ENCODE data around the gene RHO. TPM values are rescaled to one million over a fixed set of nuclear protein-coding genes. Genes with fewer than 3 reads are reported as not detected.

The RHO gene
- total RNA-seq, 2 experiments from 2014 or later: not detected

GRCh38 chr3:129519449-129519848 lies 9.0 kb upstream of the RHO start:
- CTCF ChIA-PET: no interaction called here
- Mint-ChIP-seq H3K4me3 (no peak overlapping the region), H3K36me3 (no peaks in the 10 kb centered on the region), H3K9me3 (ENCODE audit: low read depth) (no peaks in the 10 kb centered on the region), H3K27ac (no peak overlapping the region), H3K27me3 (no peaks in the 10 kb centered on the region), H3K4me1 (no peaks in the 10 kb centered on the region)
- DNase-seq (no peak), ATAC-seq (no peak)

GRCh38 chr3:129519896-129520715 lies 8.3 kb upstream of the RHO start:
- no peaks in the 10 kb centered on the region for H3K27me3 Mint-ChIP-seq
- no peak overlapping the region for H3K4me3 Mint-ChIP-seq
- H3K4me1 Mint-ChIP-seq: no peaks in the 10 kb centered on the region

GRCh38 chr3:129520960-129521359 lies 7.5 kb upstream of the RHO start:
- H3K27me3 Mint-ChIP-seq: no peaks in the 10 kb centered on the region
- DNase-seq (no peak), ATAC-seq (no peak)
- CTCF ChIA-PET: no interaction called here
- H3K9me3 Mint-ChIP-seq (ENCODE audit: low read depth): no peaks in the 10 kb centered on the region
- H3K27ac Mint-ChIP-seq: no peak overlapping the region
- H3K36me3 Mint-ChIP-seq: no peaks in the 10 kb centered on the region
- H3K4me3 Mint-ChIP-seq: no peak overlapping the region
- no peaks in the 10 kb centered on the region for H3K4me1 Mint-ChIP-seq

More at GRCh38 chr3:129519896-129520715, 8.3 kb upstream of the RHO start:
- CTCF ChIA-PET: no interaction called here
- Mint-ChIP-seq H3K9me3 (ENCODE audit: low read depth) (no peaks in the 10 kb centered on the region), H3K36me3 (no peaks in the 10 kb centered on the region), H3K27ac (no peak overlapping the region)
- ATAC-seq (no peak), DNase-seq (no peak)

- no peak for ATAC-seq
- Mint-ChIP-seq H3K27ac (no peak overlapping the region), H3K27me3 (no peaks in the 10 kb centered on the region), H3K4me1 (no peaks in the 10 kb centered on the region), H3K9me3 (ENCODE audit: low read depth) (no peaks in the 10 kb centered on the region), H3K4me3 (no peak overlapping the region), H3K36me3 (no peaks in the 10 kb centered on the region)
- CTCF ChIA-PET: no interaction called here
- no peak for DNase-seq
Observed at GRCh38 chr3:129521611-129522010, 6.8 kb upstream of the RHO start.

DNA sequence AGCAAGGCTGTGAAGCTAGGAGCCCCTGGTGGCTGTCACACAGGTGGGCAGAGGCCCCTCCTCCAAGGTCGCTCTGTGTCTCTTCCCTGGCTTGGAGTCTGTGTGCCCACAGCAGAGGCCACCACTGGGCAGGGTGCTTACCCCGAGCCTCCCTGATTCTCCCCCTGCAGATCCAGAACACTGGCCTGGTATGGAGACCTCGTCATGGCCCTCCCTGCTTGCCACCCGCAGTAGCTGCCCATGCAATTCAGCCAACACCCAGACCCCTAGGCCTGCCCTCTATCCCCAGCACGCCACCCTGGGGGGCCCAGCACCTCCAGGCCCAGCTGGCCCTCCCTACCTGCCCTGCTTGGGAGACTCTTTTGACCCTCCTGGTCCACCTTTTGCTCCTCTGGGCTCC lies 5.5 kb upstream of the RHO start:
- no peak for DNase-seq
- H3K4me1 Mint-ChIP-seq: no peaks in the 10 kb centered on the region
- H3K9me3 Mint-ChIP-seq (ENCODE audit: low read depth): no peaks in the 10 kb centered on the region
- H3K27me3 Mint-ChIP-seq: no peaks in the 10 kb centered on the region
- H3K27ac Mint-ChIP-seq: no peak overlapping the region
- CTCF ChIA-PET: interaction anchor here (1.3 kb wide), 1 partner anchor 54 kb away, joined by 4 read pairs; no protein-coding TSS in a partner anchor
- no peak overlapping the region for H3K4me3 Mint-ChIP-seq
- H3K36me3 Mint-ChIP-seq: no peaks in the 10 kb centered on the region
- ATAC-seq: no peak

DNA sequence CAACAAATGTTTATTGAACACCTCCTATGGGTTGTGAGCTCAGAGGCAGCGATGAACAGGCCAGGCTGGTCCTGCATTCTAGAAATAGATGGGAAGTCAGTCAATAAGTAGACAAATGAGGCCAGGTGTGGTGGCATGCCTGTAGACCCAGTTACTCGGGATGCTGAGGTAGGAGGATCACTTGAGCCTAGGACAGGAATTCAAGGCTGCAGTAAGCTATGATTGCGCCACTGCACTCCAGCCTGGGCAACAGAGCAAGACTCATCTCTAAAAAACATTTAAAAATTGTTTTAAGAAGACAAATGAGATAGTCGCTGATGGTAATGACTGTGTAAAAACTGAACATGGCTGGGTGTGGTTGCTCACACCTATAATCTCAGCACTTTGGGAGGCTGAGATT lies 4.4 kb upstream of the RHO start:
- no peaks in the 10 kb centered on the region for H3K27me3 Mint-ChIP-seq
- no peaks in the 10 kb centered on the region for H3K36me3 Mint-ChIP-seq
- H3K4me1 Mint-ChIP-seq: no peaks in the 10 kb centered on the region
- ATAC-seq (no peak), DNase-seq (no peak)
- H3K4me3 Mint-ChIP-seq: no peak overlapping the region
- CTCF ChIA-PET: interaction anchor here (1.2 to 1.3 kb wide), 2 partner anchors 11 to 53 kb away, joined by 3 to 4 read pairs; no protein-coding TSS in a partner anchor
- no peaks in the 10 kb centered on the region for H3K9me3 Mint-ChIP-seq (ENCODE audit: low read depth)
- H3K27ac Mint-ChIP-seq: no peak overlapping the region

DNA sequence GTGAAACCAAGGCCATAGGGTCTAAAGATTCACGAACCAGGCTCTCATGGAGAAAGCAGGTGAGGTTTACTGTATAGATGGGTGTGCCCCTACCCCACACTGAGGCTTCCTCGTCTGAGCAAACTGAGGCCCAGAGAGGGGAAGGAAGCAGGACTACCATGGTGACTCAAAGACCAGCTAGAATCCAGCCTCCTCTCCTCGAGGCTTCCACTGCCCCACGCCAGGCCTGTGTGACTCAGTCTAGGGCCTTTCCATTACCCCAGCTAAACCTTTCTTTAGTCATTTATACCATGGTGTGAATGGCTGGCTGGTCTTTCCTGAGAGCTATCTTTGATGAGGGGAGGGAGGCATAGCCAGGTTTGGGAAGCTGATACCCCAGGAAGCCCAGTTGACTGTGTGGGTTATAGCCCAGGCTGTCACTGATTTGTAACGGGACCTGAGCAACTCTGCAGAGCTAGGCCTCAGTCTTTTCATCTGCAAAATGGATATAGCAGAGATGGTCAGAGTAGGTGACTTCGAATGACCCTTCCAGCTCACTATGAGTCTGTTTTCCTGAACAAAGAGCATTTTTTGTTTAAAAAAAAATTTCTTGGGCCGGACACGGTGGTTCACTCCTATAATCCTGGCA lies 3.0 kb upstream of the RHO start:
- Mint-ChIP-seq H3K4me1 (no peaks in the 10 kb centered on the region), H3K27ac (no peak overlapping the region), H3K36me3 (no peaks in the 10 kb centered on the region), H3K27me3 (no peaks in the 10 kb centered on the region), H3K9me3 (ENCODE audit: low read depth) (no peaks in the 10 kb centered on the region), H3K4me3 (no peak overlapping the region)
- ATAC-seq: no peak
- CTCF ChIA-PET: interaction anchor here (1.5 kb wide), 1 partner anchor 35 kb away, joined by 5 read pairs; no protein-coding TSS in a partner anchor
- DNase-seq: no peak

- no peaks in the 10 kb centered on the region for H3K36me3 Mint-ChIP-seq
- no peak overlapping the region for H3K27ac Mint-ChIP-seq
Observed at GRCh38 chr3:129526121-129526900, 2.1 kb upstream of the RHO start.

DNA sequence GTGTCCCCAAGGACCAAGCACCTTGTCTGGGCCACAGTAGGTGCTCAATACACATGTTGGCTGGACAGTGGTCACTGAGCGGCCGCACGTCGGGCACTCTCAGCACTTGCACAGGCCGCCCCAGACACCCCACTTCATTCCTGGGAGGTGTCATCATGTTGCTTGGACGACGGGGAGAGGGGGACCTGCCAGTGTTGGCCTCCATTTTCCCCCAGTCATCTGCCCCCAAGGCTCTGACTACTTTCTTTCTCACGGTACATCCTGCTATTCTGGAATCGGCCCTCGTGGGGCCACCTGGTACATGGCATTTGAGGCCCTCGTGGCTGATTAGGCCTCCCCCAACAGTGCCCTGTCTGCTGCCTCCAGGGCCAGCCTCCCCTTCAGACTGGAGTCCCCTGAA lies 1.2 kb upstream of the RHO start:
- Mint-ChIP-seq H3K9me3 (ENCODE audit: low read depth) (no peaks in the 10 kb centered on the region), H3K36me3 (no peaks in the 10 kb centered on the region), H3K27me3 (no peaks in the 10 kb centered on the region), H3K27ac (no peak overlapping the region), H3K4me3 (no peak overlapping the region), H3K4me1 (no peaks in the 10 kb centered on the region)
- CTCF ChIA-PET: no interaction called here
- DNase-seq (no peak), ATAC-seq (no peak)

More at GRCh38 chr3:129526121-129526900, 2.1 kb upstream of the RHO start:
- Mint-ChIP-seq H3K4me3 (no peak overlapping the region), H3K9me3 (ENCODE audit: low read depth) (no peaks in the 10 kb centered on the region), H3K27me3 (no peaks in the 10 kb centered on the region), H3K4me1 (no peaks in the 10 kb centered on the region)
- DNase-seq: no peak
- ATAC-seq: no peak
- CTCF ChIA-PET: interaction anchor here (1.5 kb wide), 1 partner anchor 36 kb away, joined by 5 read pairs; no protein-coding TSS in a partner anchor

GRCh38 chr3:129529436-129530210 lies 1.2 kb downstream of the RHO start:
- no peaks in the 10 kb centered on the region for H3K27me3 Mint-ChIP-seq
- CTCF ChIA-PET: no interaction called here

GRCh38 chr3:129530251-129530791 lies 1.9 kb downstream of the RHO start:
- Mint-ChIP-seq H3K36me3 (no peaks in the 10 kb centered on the region), H3K4me1 (no peaks in the 10 kb centered on the region), H3K27me3 (no peaks in the 10 kb centered on the region), H3K27ac (no peak overlapping the region), H3K4me3 (no peak overlapping the region), H3K9me3 (ENCODE audit: low read depth) (no peaks in the 10 kb centered on the region)
- CTCF ChIA-PET: interaction anchor here (0.7 kb wide), 1 partner anchor 398 kb away, joined by 3 read pairs; no protein-coding TSS in a partner anchor
- DNase-seq (no peak), ATAC-seq (no peak)

More at GRCh38 chr3:129529436-129530210, 1.2 kb downstream of the RHO start:
- no peak overlapping the region for H3K27ac Mint-ChIP-seq
- DNase-seq (no peak), ATAC-seq (no peak)
- no peak overlapping the region for H3K4me3 Mint-ChIP-seq
- no peaks in the 10 kb centered on the region for H3K4me1 Mint-ChIP-seq
- H3K36me3 Mint-ChIP-seq: no peaks in the 10 kb centered on the region
- H3K9me3 Mint-ChIP-seq (ENCODE audit: low read depth): no peaks in the 10 kb centered on the region

DNA sequence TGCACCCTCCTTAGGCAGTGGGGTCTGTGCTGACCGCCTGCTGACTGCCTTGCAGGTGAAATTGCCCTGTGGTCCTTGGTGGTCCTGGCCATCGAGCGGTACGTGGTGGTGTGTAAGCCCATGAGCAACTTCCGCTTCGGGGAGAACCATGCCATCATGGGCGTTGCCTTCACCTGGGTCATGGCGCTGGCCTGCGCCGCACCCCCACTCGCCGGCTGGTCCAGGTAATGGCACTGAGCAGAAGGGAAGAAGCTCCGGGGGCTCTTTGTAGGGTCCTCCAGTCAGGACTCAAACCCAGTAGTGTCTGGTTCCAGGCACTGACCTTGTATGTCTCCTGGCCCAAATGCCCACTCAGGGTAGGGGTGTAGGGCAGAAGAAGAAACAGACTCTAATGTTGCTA lies 2.4 kb downstream of the RHO start:
- Mint-ChIP-seq H3K27me3 (peaks cover 2% of the 10 kb centered on the region), H3K36me3 (no peaks in the 10 kb centered on the region), H3K4me1 (no peaks in the 10 kb centered on the region), H3K27ac (no peak overlapping the region), H3K9me3 (ENCODE audit: low read depth) (no peaks in the 10 kb centered on the region), H3K4me3 (no peak overlapping the region)
- DNase-seq (no peak), ATAC-seq (no peak)
- CTCF ChIA-PET: interaction anchor here (0.5 to 0.7 kb wide), 2 partner anchors 397 to 931 kb away, joined by 3 read pairs; no protein-coding TSS in a partner anchor
